ENCODE measurements around the gene CFAP20DC.

- TF ChIP-seq POLR2A (IDR thresholded peaks at IDR 0.05; ENCODE audit: extremely low read depth, insufficient read length) (no peak), CTCF (IDR thresholded peaks at IDR 0.05; ENCODE audit: low read depth, low read length) (no peak), MAX (IDR thresholded peaks at IDR 0.05; ENCODE audit: low read depth, low read length) (no peak), MYC (IDR thresholded peaks at IDR 0.05; ENCODE audit: low read depth, low read length) (no peak)
These were observed 201.0 kb downstream of the CFAP20DC start for GRCh38 chr3:58848826-58849225.
